HT1080 (cell line): ENCODE results near the gene CLK4. TPM values are rescaled to one million over a fixed set of nuclear protein-coding genes. Genes with fewer than 3 reads are reported as not detected.
A peak's percentile ranks its signal among the peaks of the same experiment; 100 is the strongest.

Experiments
- DNase-seq: peaks from one replicate; pipeline ENCODE4 v3.0.0-alpha.2; 2015; ENCODE audit warnings: low read depth
- total RNA-seq: library from RNA; depleted of rRNA; stranded (reverse); fragments of >200 nt; shearing (Covaris generic); gene quantifications from 2 replicates; pipeline ENCODE4 v1.2.3, GENCODE V29; 2014

Gene CLK4
- total RNA-seq, 1 experiment from 2014 or later: 6.5 TPM

DNA sequence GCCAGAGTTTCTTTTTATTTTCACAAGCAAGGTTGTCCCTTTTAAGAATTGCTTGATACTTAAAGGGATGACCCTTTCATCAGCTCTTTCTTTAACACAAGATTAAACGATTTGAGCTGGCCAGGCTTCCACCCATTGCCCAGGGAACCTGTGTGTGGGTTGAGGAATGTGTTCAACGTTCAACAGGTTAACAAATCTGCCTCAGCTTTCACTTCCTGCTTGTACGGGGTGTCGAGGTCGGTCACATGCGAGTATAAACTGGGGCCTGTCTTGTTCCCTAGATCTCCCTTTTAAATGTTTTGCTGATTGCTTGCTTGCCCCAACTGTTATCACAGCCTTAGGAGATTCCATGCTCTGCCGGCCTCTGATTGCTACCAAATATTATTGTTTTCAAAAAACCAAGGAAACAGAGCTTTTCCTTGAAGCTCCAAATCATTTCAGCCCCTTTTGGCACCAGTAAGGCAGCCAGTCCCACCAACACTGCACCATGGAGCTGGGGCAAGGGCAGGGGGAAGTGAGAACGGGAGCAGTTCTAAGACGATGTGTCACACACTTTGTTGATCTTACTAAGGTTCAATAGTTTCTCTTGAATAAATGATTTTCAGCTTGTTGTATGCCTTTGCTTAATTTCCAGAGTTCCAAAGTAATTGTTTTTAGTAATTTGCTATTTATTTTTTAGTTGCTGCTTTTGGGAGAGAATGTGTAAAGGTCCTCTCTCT is 10.7 kb upstream of the CLK4 start:
- DNase-seq: no peak

GRCh38 chr5:178632285-178632684 is 5.4 kb upstream of the CLK4 start:
- no peak for DNase-seq

GRCh38 chr5:178630951-178631350 is 4.1 kb upstream of the CLK4 start:
- DNase-seq: no peak

DNA sequence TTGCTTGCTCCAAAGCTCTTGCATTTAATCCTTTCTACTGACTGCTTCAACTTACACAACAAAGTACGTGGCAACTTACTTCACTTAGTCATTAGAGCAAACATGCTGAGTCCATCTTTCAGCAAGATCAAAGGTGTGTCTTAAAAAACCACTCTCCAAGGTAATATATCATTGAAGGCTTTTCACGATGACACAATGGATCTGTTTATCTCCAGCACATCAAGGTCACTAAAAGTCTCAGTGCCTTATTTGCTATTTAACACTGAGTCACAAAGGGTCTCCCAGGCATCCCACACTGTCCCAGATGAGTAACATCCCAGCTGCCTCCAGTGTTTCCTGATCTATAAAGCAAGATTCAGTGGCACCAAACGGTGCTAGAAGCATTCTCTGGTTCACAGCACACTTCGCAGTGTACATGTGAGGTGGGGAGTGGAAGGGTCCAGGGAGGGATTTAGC is 3.7 kb upstream of the CLK4 start:
- peak; percentile 48 for DNase-seq

DNA sequence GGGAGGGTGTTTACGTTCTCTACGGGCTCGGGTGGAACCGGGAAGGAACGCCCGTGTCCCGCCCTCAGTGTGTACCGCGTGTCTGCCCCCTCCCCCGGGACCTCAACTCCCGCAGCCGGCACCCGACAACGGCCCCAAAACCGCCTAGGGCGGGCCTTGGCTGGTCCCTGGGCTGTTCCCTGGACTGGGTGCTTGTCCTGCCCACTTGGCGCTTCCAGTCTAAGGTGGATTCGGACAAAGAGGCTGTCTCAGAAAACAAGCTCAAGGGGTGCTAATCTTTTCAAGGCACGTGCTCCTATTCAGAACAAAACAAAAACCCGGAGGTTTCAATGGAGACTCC is 379 bp upstream of the CLK4 start:
- peak; percentile 16 for DNase-seq

DNA sequence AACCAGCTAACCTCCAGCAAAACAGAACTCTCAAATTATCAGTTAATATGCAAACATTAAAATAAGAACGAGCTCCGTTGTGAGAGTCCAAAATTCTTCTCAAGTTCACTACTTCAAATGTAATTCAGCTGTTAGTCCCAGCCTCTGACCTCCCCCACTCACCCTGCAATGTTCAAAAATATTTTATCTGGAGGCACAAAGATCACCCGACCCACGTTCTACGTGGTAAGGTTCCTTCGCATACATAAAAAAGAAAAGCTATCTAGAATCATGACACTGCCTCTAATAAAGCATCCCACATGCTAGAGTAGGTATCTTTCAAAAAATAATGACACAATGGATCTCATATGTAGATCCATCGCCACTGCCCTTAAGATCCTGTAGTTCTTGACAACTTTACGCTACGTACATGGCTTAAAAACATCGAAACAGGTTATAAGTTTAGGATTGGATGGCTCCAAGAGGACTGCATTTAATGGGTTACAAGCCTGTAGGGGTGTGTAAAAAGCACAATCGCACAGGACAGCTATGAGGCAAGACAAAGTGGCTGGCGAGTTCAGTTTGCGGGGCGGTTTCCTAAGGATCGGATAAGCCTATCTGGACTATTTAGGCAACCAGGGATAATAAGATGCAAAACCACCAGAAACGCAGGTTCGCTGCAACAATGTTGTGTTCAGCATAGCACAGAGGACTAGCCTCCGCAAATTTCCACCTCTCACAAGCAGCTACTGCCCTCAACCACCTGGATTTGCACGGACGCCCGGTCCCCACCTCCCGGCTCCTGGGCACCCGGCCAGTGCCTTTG is 969 bp downstream of the CLK4 start:
- DNase-seq: no peak

GRCh38 chr5:178624631-178625546 is 2.0 kb downstream of the CLK4 start:
- DNase-seq: no peak

GRCh38 chr5:178622679-178623247 is 4.1 kb downstream of the CLK4 start:
- no peak for DNase-seq

DNA sequence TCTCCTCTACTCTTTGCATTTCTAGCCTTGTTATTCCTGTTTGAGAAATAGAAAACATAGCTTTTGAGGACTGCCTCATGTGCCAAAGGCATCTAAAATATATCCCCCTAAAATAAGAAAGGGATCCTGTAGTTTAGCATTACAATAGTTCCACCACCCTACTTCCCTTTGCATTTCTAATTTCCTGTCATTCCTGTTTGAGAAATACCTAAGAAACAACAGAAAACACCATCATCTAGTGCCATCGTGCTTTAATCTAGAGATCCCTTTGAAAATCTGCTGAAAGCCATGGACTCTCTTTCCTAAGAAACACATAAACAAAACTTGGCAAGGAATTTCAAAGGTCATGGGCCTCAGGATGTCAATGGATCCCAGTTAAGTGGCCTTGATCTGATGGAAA is 7.5 kb downstream of the CLK4 start:
- no peak for DNase-seq

GRCh38 chr5:178612299-178612698 is 14.6 kb downstream of the CLK4 start:
- no peak for DNase-seq

- no peak for DNase-seq
Observed at GRCh38 chr5:178606269-178606668, 20.6 kb downstream of the CLK4 start.

GRCh38 chr5:178605788-178606187 is 21.1 kb downstream of the CLK4 start:
- DNase-seq: no peak

DNA sequence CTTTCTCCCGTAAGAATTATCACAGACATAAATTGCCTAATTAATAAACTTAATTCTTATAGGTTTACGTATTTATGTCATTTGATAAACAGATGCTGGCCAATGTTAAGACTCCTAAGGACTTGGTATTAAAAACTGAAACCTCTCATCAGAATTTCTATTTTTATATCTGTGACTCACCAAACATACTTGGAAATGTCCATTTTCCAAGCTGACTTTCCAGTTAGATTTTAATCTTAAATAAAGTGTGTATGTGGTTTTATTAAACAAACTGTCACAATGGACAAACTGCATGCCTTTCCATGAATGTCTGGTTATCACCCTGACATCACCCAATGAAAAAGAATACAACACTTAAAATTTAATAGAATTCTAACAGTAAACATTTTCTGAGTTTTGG is 24.1 kb downstream of the CLK4 start:
- DNase-seq: no peak

GRCh38 chr5:178595750-178596149 is 31.1 kb downstream of the CLK4 start:
- no peak for DNase-seq

DNA sequence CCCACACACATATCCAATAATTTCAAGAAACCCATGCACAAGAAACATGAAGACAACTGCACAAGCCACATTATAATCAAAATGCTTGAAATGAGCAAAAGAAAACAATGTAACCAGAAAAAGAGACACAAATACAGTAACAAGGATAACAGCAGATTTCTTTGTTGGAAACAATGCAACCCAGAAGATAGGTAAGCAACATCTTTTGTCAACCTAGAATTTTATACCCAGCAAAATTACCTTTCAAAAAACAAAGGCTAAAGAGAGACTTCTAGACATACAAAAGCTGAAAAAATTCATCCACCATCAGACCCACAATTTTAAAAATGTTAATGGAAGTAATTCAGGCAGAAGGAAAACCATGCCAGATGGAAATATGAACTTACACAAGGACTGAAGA is 31.7 kb downstream of the CLK4 start:
- no peak for DNase-seq

DNA sequence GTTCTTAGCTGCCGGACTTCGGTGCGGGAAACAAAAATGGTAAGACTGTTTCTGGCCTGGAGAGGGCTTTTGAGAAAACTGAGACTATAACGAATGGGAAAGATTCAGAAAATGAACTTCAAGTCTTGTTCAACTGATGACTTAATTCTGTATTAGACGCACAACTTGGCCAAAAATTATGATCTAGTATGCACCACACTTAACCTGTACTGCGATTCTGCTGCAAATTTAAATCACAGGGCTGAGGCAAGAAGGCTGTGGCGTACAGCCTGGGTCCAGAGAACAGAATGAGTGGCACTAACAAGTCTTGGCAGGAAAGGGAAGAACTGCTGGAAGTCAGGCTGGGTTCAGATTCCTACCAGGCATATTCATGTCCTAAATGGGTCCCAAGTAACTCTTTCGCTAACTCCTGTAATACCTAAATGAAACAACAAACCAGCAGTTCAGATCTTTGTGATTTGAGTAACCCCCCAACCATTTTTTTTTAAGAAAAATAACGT is 35.9 kb downstream of the CLK4 start:
- DNase-seq: no peak

DNA sequence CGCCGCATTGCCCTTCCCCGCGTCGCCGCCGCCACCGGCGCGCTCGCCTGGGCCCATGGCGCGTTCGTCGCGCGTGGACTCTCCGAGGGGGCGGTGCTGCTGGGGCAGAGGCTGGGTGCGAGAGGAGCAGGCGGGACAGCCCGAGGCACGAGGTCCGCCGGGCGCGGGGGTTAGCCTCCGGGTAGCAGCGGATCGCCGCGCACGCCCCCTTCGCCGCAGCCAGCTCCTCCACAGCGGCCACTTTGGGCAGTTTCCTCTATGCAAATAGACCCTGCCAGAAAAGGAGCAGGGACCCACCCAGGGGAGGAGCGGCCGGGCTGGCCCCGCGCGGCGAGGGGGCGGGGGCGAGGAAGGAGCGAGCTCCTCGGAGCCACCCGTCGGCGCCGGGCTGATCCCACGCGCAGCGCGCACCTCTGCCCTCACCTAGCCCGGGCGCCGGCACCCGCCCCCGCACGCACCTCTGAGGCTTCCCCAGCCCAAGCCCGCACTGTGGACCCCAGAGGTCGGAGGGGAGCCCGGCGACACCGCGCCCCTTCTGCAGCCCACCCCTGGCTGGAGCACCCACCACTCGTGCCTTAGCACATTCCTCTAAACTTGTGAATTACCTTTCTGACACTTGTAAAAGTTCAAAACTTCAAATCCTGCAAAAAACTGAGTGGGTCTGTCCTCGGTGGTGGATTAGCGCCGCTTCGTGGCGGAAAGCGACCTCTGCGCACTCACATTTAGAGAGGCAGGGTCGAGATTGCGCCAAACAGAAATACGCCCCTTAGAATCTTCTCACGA is 36.5 kb downstream of the CLK4 start, which contains the start of gene COL23A1:
COL23A1 (minus strand) TSS at position 253 of the 783 bp plus-strand sequence.
- no peak for DNase-seq

DNA sequence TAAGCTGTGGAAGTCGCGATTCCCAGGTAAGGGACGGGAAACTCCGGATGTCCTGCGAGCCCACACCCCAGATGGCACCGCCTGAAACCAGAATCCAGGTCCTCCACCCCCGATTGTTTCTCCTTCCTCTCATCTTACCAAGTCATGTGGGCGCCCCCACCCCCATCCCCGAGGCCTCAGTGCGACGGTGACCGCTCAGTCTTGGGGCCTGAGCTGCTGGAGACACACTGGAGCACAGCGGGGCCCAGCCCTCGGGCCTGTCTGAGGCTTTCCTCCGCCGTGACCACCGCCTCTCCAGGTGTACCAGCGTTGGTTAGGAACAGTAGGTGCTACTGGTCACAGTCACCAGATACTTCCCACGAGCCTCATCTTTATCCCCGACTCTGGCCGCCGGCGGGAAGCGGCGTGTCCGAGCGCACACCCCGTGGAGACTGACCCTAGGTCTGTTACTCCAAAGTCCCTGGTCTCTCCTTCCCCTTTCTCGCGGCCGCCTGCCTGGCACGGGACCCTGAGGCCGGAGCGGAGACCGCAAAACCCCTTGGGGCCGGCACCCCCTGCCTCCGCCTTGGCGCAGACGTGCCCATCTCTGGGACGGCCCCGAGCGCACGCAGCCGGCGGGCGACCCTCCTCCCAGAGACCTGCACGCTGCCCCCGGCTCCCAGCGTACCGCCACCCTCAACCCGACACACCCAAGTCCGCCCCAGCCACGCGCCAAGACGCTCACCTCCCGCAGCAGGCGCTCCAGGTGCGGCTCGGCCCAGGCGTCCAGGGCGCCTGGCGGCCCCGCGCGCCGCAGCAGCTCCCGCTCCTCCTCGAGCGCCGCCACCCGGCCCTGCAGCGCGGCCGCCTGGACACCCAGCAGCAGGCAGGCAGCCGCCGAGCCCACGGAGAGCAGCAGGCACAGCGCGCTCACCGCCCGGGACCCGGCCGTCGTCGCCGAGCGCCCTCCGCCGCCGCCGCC is 37.4 kb downstream of the CLK4 start:
- DNase-seq: no peak

DNA sequence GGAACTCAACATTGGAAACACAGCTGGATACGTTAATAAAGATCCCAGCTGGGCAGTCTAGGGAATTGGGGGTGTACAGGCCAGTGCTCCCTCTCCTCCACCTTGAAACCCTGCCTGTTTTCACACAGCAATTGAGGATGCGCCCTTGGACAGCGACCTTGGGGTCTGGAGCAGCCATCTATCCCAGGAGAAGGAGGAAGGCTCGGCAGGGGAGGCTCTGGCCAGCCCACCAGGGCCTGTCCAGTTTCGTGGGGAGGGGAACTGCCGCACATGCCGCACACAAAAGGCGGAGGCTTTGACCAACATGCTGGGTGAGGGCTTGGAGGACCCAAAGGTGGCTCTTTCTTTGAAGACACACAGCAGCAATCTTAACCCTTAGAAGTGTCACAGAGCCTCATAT is 38.1 kb downstream of the CLK4 start:
- DNase-seq: no peak
